GM18526 (cell line): ENCODE results near the gene HOXD12.

Source experiments
- POLR2A ChIP-seq: IDR thresholded peaks from 3 replicates; pipeline ENCODE4 v1.6.1; 2011; ENCODE audit not compliant: insufficient read length; ENCODE audit errors: extremely low read depth

HOXD12 gene

DNA sequence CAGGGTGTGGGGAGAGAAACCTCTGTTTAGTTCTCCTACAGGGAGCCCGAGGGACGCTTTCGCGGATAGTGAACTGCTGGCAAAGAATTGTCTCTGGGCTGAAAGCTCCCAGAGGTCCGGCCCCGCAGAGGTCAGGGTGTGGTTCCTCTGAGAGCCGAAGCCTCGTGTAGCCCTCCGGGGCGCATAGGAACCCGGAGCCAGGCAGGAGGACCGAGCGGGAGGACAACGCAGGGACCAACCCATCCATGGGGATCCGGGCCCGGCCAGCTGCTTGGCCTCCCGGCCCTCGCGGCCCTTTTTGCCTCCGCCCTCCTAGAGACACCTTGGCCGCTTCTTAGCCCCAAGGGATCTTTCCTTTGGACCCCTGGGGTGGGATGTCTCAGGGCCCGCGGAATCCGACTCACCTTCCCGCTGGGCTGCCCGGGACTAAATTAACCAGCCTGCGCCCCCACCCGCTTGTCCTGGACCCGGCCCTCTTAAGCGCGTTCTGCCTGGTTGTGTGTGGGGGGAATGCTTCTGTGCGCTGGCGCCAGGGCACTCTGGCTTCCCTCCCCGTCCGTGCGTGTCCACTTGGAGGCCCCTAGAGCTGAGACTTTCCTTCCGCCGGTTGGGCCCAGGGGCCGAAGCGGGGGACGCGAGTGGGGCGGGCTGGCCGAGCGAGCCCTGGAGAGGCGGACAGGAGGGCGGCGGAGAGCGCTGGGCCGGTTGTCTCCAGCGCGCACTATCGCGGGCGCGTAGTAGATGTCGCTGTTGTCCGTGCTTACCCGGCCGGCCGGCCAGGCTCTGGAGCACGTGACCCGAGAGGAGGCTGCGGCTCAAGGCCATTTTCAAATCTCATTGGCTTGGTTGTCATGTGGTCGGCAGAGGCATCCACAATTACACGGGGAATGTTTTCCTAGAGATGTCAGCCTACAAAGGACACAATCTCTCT is 16.6 kb downstream of the HOXD12 start, which contains the start of gene HOXD10:
Gene HOXD10 (plus strand): TSS at position 896 of the 931 bp plus-strand sequence. CDS start 56 bp downstream, outside the sequence.
- no peak for TF ChIP-seq POLR2A

DNA sequence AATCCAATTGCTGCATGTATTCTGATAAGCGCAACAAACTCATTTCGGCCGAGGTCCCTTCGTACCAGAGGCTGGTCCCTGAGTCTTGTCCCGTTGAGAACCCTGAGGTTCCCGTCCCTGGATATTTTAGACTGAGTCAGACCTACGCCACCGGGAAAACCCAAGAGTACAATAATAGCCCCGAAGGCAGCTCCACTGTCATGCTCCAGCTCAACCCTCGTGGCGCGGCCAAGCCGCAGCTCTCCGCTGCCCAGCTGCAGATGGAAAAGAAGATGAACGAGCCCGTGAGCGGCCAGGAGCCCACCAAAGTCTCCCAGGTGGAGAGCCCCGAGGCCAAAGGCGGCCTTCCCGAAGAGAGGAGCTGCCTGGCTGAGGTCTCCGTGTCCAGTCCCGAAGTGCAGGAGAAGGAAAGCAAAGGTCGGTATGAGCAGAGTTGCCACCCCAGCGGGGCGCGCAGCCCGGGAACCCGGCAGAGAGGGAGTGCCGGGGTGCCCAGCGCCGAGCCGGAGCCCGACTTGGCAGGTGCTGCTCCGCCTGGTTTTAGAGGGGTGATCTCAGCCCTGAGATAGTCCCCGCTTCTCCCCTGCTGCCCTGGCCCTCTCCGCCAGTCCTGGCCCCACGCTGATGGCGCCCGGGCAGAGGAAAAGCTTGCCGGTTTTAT is 17.7 kb downstream of the HOXD12 start:
- no peak for TF ChIP-seq POLR2A

- TF ChIP-seq POLR2A = no peak
Measured at GRCh38 chr2:176117823-176118371, 18.3 kb downstream of the HOXD12 start.

DNA sequence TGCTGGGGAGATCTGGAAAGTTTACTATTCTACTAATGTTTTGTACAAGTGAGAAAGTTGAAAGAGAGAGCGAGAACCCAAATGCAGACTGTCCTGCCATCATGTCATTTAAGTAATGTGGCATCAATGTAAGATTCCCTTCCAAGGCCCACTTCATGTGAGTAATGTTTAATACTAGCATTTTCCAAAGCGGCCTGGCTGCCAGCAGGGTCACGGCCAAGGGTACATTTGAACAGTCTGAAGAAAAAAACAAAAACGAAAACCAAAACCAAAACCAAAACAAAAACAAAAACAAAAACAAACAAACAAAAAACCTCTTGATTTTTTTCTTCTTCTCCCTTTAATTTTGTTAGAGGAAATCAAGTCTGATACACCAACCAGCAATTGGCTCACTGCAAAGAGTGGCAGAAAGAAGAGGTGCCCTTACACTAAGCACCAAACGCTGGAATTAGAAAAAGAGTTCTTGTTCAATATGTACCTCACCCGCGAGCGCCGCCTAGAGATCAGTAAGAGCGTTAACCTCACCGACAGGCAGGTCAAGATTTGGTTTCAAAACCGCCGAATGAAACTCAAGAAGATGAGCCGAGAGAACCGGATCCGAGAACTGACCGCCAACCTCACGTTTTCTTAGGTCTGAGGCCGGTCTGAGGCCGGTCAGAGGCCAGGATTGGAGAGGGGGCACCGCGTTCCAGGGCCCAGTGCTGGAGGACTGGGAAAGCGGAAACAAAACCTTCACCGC is 19.2 kb downstream of the HOXD12 start:
- TF ChIP-seq POLR2A = no peak

GRCh38 chr2:176120364-176121189 is 21.0 kb downstream of the HOXD12 start:
- TF ChIP-seq POLR2A = no peak

DNA sequence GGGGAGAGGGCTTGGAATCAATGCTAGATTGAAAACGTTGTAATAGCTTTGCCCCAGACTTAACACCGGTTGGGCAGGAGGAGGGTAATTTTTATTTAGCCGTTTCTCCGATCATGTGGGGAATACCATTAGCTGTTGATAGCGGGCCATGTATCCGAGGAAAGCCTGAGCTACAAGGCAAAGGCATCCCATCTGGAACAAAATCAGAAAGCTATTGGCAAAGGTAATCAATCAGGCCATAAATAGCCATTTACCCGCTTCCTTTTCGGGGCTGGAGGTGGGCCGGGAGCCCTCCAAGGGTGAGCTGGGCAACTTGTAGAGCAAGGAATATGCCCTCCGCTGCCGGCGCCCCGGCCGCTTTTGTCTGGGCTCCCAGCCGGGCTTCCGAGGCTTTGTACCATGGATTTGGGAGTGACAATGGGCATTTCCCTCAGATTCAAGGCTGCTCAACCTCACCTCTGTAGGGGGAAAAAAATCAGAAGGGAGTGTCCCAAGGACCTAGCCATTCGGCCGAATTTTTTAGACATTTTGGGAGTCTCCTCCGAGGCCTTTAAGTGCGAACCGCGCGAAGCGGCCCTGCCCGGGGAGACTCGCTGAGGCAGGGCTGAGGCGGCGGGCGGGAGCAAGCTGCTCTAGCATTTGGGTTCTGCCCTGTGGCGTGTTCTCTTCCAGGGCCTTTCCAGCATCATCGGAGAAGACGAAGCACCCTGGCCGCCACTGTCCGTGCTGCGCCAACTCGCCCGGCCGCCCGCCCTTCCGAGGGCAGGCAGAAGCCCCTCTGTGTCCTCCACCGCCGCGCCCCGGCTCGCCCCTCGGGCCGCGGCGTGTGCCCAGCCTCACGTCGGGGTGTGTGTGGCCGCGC is 21.8 kb downstream of the HOXD12 start:
- no peak for TF ChIP-seq POLR2A

DNA sequence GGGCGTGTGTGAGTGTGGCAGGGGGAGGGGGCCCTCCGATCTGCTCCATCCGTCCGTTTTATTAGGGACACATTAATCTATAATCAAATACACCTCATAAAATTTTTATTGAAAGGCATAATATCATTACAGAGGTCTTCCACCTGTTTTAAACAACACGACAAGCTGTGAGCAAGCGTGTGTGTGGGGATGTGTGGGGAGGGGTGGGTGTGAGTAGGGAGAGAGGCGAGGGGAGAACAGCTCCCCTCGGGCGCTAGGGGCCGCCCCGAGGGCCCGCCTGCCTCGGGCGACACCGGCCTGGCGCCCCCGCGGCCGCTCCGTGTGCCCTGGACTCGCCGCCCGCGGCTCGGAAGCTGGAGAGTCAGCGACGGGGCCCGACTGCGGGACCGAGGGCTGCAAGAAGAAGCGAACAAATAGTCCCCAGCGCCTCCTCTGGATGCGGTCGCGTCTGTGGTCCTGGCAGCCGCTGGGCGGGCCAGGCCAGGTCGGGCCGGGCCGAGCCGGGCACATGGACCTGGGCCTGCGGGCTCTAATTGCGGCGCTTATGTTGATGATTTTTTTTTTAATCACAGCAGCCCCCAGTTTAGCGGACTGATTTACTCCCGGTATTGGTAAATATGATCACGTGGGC is 22.6 kb downstream of the HOXD12 start:
- TF ChIP-seq POLR2A = no peak

GRCh38 chr2:176122683-176123410 is 23.3 kb downstream of the HOXD12 start, which contains the start of gene HOXD9:
Gene HOXD9 (plus strand): TSS chr2:176122719. CDS start chr2:176122769, 50 bp downstream.
- TF ChIP-seq POLR2A = no peak

GRCh38 chr2:176123411-176124109 is 24.0 kb downstream of the HOXD12 start:
- TF ChIP-seq POLR2A = no peak

- TF ChIP-seq POLR2A = no peak
Measured at GRCh38 chr2:176124110-176124946, 24.7 kb downstream of the HOXD12 start.
